HuH-7 (cell line): ENCODE results near the gene FLVCR2.
A peak's percentile ranks its signal among the peaks of the same experiment; 100 is the strongest.

Source experiments
- DNase-seq: peaks from one replicate; pipeline ENCODE4 v3.0.0; 2011; ENCODE audit warnings: low spot score

Gene FLVCR2

GRCh38 chr14:75554482-75554881 lies 23.9 kb upstream of the FLVCR2 start:
- no peak for DNase-seq

- no peak for DNase-seq
Observed at GRCh38 chr14:75558440-75558839, 20.0 kb upstream of the FLVCR2 start.

- DNase-seq: no peak
Observed at GRCh38 chr14:75559045-75559444, 19.4 kb upstream of the FLVCR2 start.

- DNase-seq: no peak
Observed at GRCh38 chr14:75559451-75560222, 18.8 kb upstream of the FLVCR2 start.

- DNase-seq: peak; percentile 87
Observed at GRCh38 chr14:75561013-75561432, 17.4 kb upstream of the FLVCR2 start.

DNA sequence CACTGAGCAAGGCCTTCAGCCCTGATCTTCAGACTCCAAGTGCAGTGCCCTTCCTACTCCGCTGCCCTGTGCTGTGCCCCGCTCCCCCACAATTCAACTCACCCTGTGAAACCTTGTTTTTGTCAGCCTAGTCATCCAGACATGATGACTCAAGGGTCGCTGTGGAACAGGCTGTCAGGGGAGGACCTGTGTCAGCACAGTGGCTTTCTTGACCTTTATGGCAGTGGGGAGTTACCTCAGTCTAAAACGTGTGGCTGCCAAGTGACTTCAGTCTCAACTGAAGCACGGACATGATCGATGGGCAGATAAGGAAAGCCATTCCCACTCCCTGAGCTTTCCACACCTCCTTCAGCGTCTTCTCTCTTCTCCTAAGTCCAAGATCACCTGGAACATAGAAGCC lies 16.3 kb upstream of the FLVCR2 start:
- DNase-seq: no peak

- DNase-seq: no peak
Observed at GRCh38 chr14:75562489-75562888, 15.9 kb upstream of the FLVCR2 start.

- DNase-seq: no peak
Observed at GRCh38 chr14:75563931-75564330, 14.5 kb upstream of the FLVCR2 start.

- no peak for DNase-seq
Observed at GRCh38 chr14:75565056-75565455, 13.4 kb upstream of the FLVCR2 start.

DNA sequence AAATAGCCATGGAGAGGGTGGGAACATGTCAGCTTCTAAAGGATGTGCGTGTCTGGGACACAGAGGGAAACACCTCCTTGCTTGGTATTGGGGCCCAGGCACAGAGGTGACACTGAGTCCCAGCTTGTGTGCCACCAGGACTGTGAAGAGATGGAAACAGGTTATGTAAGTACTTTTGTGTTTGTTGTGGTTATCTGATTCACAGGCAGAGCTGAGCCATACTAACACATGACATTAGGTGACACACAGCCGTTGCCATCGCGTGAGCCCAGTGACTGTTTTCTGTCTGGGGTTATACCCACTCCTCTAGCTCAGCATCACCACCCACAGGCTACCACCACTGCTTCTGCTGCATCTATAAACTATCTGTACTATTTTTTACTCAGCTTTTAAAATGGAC lies 12.1 kb upstream of the FLVCR2 start:
- DNase-seq: no peak

DNA sequence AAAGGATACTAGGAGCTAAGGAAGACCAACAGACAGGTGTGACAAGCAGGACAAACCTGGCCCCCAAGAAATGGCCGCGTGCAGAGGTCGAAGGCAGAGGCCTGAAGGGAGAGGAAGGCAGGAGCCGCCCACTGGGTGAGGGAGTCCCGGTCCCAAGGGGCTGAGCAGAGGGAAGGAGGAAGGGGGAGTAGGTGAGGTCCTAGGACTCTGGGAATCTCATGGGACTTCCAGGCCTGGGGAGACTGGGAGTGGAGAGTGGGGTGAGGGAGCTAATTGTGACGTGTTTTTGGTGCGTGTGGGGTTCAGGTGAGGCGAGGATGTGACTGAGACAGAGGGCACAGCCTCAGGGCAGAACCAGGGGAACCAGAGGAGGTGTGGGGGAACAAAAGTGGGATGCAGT lies 11.7 kb upstream of the FLVCR2 start:
- no peak for DNase-seq

- no peak for DNase-seq
Observed at GRCh38 chr14:75568140-75568539, 10.3 kb upstream of the FLVCR2 start.

- no peak for DNase-seq
Observed at GRCh38 chr14:75568791-75569190, 9.6 kb upstream of the FLVCR2 start.

- DNase-seq: no peak
Observed at GRCh38 chr14:75570797-75571196, 7.6 kb upstream of the FLVCR2 start.

DNA sequence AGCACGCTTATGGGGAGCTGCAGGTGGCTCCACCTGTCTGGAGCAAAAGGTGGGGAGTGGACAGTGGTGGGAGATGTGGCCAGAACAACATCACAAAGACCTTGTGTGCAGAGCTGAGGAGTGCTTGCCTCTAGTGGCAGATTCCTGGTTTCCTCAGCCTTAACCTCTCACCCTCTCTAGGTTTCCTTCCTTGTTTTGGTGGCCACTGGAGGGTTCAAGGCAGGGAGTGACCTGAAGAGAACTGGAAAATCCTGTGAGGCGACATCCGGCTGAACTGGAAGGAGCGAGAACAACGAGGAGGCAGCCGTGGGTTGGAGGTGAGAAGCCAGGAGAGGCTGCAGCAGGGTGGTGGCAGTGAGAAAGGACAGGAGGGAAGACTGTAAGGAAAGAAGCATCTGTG lies 6.3 kb upstream of the FLVCR2 start:
- no peak for DNase-seq

DNA sequence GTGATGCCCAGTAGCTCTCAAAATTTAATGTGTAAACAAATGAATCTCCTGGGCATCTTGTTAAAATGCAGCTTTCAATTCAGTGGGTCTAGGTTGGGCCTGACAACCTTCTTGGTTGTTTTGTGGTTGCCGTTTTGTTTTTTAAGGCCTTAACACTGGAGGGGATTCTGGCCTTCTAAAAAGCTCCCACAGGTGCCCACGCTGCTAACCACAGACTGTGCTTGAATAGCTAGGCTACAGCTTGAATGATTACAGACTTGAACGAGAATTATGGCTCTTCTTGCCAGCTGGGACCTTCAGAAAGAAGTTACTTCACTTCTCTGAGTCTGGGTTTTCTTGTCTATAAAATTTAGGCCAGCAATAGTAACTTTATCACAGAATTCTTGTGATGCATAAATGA lies 1.3 kb upstream of the FLVCR2 start:
- DNase-seq: no peak

- peak; percentile 78 for DNase-seq
Observed at GRCh38 chr14:75577729-75578101, 705 bp upstream of the FLVCR2 start.

DNA sequence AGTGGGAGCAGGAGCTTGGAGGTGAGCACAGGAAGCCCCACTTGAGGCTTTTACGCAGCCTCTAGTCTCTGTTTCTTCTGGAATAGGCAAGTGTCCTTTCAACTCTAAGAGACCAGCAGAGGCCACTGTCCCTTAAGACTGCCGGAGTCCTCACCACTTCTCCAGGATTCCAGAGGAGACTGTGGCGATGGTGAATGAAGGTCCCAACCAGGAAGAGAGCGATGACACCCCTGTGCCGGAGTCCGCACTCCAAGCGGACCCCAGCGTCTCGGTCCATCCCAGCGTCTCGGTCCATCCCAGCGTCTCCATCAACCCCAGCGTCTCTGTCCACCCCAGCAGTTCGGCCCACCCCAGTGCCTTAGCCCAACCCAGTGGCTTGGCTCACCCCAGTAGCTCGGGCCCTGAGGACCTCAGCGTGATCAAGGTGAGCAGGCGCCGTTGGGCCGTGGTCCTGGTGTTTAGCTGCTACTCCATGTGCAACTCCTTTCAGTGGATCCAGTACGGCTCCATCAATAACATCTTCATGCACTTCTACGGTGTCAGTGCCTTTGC lies 442 bp downstream of the FLVCR2 start:
- DNase-seq: peak; percentile 28

- DNase-seq: no peak
Observed at GRCh38 chr14:75579338-75579864, 981 bp downstream of the FLVCR2 start.

DNA sequence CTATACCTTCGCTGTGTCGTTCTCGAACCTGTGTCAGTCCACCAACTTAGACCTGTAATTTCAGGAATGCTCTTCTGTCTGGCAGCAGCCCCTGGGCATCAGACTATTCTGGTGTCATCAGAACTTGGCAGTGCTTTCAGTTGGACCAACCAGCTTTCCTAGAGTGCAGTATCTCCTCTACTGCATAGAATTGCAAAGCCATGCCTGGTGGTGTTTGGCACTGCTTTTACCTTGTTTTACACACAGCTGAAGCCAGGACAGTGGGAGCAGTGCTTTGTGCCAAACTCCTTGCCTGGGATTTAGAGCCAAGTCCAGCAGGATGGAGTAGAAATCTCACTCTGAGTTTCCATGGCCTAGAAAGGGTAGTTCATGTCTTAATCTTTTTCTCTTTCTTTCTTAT lies 1.5 kb downstream of the FLVCR2 start:
- DNase-seq: no peak

- no peak for DNase-seq
Observed at GRCh38 chr14:75587388-75587787, 9.0 kb downstream of the FLVCR2 start.

DNA sequence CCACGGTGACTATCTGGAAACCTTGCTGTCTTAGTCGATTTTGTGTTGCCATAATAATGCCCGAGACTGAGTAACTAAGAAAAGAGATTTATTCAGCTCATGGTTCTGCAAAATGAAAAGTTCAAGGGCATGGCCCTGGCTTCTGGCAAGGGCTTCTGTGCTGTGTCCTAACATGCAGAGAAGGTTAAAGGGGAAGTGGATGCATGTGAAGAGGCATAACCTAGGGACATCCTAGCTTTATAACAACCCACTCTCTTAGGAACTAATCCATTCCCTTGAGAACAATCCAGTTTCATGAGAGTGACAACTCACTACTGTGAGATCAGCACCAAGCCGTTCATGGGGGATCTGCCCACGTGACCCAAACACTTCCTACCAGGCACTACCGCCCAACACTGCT lies 11.5 kb downstream of the FLVCR2 start:
- no peak for DNase-seq

DNA sequence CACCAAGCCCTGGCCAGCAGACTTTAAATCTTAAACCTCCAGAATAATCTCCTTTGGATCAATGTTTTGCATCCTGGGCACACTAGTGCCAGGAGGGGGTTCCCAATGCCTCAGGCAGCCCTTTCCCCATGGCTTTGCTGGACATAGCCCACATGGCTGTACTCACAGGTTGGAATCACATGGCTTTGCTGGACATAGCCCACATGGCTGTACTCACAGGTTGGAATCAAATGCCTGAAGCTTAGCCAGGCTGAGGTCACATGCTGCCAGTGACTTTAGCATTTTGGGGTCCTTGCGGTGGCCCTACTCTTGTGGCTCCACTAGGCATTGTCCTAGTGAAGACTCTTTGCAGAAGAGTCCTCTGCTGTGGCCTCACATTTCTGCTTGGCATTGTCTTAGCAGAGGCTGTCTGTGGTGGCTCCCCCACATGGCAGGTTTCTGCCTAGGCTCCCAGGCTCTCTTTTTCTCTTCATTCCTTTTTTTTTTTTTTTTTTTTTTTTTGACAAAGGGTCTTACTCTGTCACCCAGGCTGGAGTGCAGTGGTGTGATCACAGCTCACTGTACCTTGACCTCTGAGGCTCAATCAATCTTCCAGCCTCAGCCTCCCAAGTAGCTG lies 13.0 kb downstream of the FLVCR2 start:
- no peak for DNase-seq
